ENCODE results near the gene PTER. TPM values are rescaled to one million over a fixed set of nuclear protein-coding genes. Genes with fewer than 3 reads are reported as not detected.

PTER gene
- total and polyA plus RNA-seq, 7 donors: 5.4 to 10.6 (median 6.8) TPM

- ATAC-seq (no peak), DNase-seq (no peak)
- Histone ChIP-seq H3K27ac (no peak overlapping the region), H3K9me3 (no peaks in the 10 kb centered on the region), H3K36me3 (ENCODE audit: insufficient read depth in 1 of 2, low read depth in 1 of 2) (no peaks in the 10 kb centered on the region), H3K4me3 (peak overlapping the region; percentile 36), H3K27me3 (ENCODE audit: insufficient read depth in 3 of 3, low read length in 2 of 3) (peaks cover 0 to 29% (median 13%) of the 10 kb centered on the region in 3 donors), H3K4me1 (peaks cover 2% of the 10 kb centered on the region)
- intact Hi-C loops (cut with DNase I): no loop called here
- TF ChIP-seq, protein P1, sequence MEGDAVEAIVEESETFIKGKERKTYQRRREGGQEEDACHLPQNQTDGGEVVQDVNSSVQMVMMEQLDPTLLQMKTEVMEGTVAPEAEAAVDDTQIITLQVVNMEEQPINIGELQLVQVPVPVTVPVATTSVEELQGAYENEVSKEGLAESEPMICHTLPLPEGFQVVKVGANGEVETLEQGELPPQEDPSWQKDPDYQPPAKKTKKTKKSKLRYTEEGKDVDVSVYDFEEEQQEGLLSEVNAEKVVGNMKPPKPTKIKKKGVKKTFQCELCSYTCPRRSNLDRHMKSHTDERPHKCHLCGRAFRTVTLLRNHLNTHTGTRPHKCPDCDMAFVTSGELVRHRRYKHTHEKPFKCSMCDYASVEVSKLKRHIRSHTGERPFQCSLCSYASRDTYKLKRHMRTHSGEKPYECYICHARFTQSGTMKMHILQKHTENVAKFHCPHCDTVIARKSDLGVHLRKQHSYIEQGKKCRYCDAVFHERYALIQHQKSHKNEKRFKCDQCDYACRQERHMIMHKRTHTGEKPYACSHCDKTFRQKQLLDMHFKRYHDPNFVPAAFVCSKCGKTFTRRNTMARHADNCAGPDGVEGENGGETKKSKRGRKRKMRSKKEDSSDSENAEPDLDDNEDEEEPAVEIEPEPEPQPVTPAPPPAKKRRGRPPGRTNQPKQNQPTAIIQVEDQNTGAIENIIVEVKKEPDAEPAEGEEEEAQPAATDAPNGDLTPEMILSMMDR (IDR thresholded peaks at IDR 0.05): no peak
- 36 to 46% (median 45%) methylated on average over 31 of the region's 31 CpGs for WGBS, 3 donors
Observed at GRCh38 chr10:16519250-16519907, 82.6 kb downstream of the PTER start.

GRCh38 chr10:16519908-16520861 lies 83.4 kb downstream of the PTER start:
- H3K9me3 ChIP-seq: no peaks in the 10 kb centered on the region
- intact Hi-C loops (cut with DNase I): no loop called here
- no peaks in the 10 kb centered on the region for H3K36me3 ChIP-seq (ENCODE audit: insufficient read depth in 1 of 2, low read depth in 1 of 2)
- TF ChIP-seq, protein P1 (IDR thresholded peaks at IDR 0.05): no peak
- H3K27me3 ChIP-seq (ENCODE audit: insufficient read depth in 3 of 3, low read length in 2 of 3): peaks cover 0 to 29% (median 13%) of the 10 kb centered on the region in 3 donors
- peaks cover 2% of the 10 kb centered on the region for H3K4me1 ChIP-seq
- peak overlapping the region; percentile 63 for H3K4me3 ChIP-seq
- WGBS, 3 donors: 2 to 4% (median 4%) methylated on average over 65 to 104 of the region's 104 CpGs
- no peak overlapping the region for H3K27ac ChIP-seq
- ATAC-seq (no peak), DNase-seq (no peak)

DNA sequence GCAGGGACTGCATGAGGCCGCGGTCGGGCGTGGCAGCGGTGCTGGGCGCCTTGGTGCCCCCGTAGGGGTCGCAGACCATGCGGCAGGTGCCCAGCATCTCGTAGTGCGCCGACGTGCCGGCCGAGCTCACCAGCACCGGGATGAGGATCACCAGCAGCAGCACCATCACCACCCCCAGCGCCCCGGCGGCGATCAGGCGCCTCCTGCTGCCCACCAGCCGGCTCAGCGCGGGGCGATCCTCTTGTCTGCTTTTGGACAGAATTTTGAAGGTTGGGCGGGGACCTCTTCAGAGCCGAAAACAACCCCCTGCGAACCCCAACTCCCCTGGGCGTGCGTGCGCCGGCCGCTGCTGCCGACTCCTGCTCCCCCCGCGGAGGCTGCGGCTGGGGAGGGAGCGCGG lies 84.1 kb downstream of the PTER start:
- Histone ChIP-seq H3K27me3 (ENCODE audit: insufficient read depth in 3 of 3, low read length in 2 of 3) (peaks cover 0 to 29% (median 13%) of the 10 kb centered on the region in 3 donors), H3K36me3 (ENCODE audit: insufficient read depth in 1 of 2, low read depth in 1 of 2) (no peaks in the 10 kb centered on the region), H3K4me3 (peak overlapping the region; percentile 63), H3K4me1 (peaks cover 2% of the 10 kb centered on the region), H3K27ac (no peak overlapping the region), H3K9me3 (no peaks in the 10 kb centered on the region)
- ATAC-seq (peak in 2 of 4 donors; percentile 33 to 54), DNase-seq (peak in 1 of 2 donors; percentile 53)
- intact Hi-C loops (cut with DNase I): no loop called here
- 0 to 1% (median 0%) methylated on average over 17 to 39 of the region's 39 CpGs for whole genome bisulfite sequencing, 3 donors
- TF ChIP-seq, protein P1 (IDR thresholded peaks at IDR 0.05): no peak

DNA sequence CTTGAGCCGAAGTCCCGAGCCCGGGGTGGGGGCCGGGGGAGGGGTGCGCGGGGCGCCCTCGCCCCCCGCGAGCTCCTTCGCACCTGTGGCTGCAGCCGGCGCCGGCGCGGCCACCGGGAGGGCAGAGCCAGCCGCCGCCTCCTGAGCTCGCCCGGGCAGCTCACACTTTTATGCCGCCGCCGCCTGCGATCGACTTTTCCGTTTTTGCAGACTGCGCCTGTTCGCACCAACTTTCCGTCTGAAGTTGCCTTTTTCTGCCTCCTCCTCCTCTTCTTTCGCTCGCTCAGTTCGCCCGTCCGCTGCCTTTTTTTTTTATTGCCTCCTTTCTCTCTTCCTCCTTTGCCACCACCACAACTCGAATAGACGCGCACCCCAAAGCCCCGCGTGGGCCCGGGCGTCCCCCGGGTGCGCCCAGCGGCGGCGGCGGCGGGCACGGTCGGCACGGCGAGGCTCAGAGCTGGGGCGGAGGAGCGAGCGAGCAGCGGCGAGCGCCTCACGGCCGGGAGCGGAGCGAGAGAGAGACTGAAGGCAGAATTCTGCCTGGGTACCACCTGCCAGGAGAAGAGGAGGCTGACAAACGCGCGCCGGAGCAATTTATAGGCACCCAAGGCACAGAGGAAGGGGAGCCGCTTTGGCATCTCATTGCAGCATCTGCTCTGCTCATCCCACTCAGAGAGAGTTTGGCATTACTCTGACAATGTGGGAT lies 84.7 kb downstream of the PTER start, which contains the start of gene C1QL3:
Gene C1QL3, minus strand, starts transcription at position 569 of the 706 bp plus-strand sequence. CDS start 814 bp downstream, outside the sequence.
- Histone ChIP-seq H3K9me3 (no peaks in the 10 kb centered on the region), H3K4me3 (peak within 1 kb of the TSS; percentile 63), H3K36me3 (ENCODE audit: insufficient read depth in 1 of 2, low read depth in 1 of 2) (no peaks in the 10 kb centered on the region), H3K27ac (no peak within 1 kb of the TSS), H3K4me1 (peaks cover 2% of the 10 kb centered on the region), H3K27me3 (ENCODE audit: insufficient read depth in 3 of 3, low read length in 2 of 3) (peaks cover 0 to 29% (median 13%) of the 10 kb centered on the region in 3 donors)
- TF ChIP-seq, protein P1 (IDR thresholded peaks at IDR 0.05): no peak
- 2% methylated on average over 45 to 68 of the region's 68 CpGs for WGBS, 3 donors
- intact Hi-C loops (cut with DNase I): no loop called here
- no peak for DNase-seq
- ATAC-seq: peak in 2 of 4 donors; percentile 33 to 35
